Stimulated activated CD8-positive, alpha-beta memory T cell treated with anti-CD3 and anti-CD28 coated beads, Interleukin-4, amount 100 ng/mL, for 48 hours (primary cell): Measurements from ENCODE around the gene FAM193B.

Experiments
- DNase-seq: peaks from one replicate; pipeline ENCODE4 v3.0.0-alpha.2; 2020

FAM193B gene

GRCh38 chr5:177512736-177513380, 41.5 kb downstream of the FAM193B start:
- DNase-seq: no peak

GRCh38 chr5:177511796-177512675, 42.3 kb downstream of the FAM193B start:
- DNase-seq: no peak

- DNase-seq: no peak
Measured at GRCh38 chr5:177511181-177511580, 43.2 kb downstream of the FAM193B start.

GRCh38 chr5:177510567-177511053, 43.8 kb downstream of the FAM193B start:
- no peak for DNase-seq

- DNase-seq: no peak
Measured at GRCh38 chr5:177509991-177510566, 44.3 kb downstream of the FAM193B start.

GRCh38 chr5:177509381-177509951, 44.9 kb downstream of the FAM193B start, which contains the start of gene DOK3:
TSS of gene DOK3 (minus strand) at chr5:177509826. CDS start at chr5:177509540, 286 bp downstream.
- DNase-seq: no peak

- DNase-seq: no peak
Measured at GRCh38 chr5:177508837-177509236, 45.5 kb downstream of the FAM193B start.

GRCh38 chr5:177508221-177508611, 46.1 kb downstream of the FAM193B start:
- DNase-seq: no peak

GRCh38 chr5:177507596-177508220, 46.7 kb downstream of the FAM193B start:
- no peak for DNase-seq

GRCh38 chr5:177507165-177507564, 47.2 kb downstream of the FAM193B start:
- no peak for DNase-seq

GRCh38 chr5:177505075-177505474, 49.3 kb downstream of the FAM193B start:
- DNase-seq: no peak

GRCh38 chr5:177504086-177505056, 50.0 kb downstream of the FAM193B start:
- DNase-seq: no peak

- no peak for DNase-seq
Measured at GRCh38 chr5:177503351-177504085, 50.8 kb downstream of the FAM193B start.

GRCh38 chr5:177502886-177503285, 51.5 kb downstream of the FAM193B start:
- DNase-seq: no peak

GRCh38 chr5:177501874-177502678, 52.3 kb downstream of the FAM193B start:
- DNase-seq: no peak

- peak; percentile 97 for DNase-seq
Measured at GRCh38 chr5:177500685-177501522, 53.5 kb downstream of the FAM193B start.

GRCh38 chr5:177499842-177500241, 54.5 kb downstream of the FAM193B start:
- DNase-seq: no peak

- peak; percentile 51 for DNase-seq
Measured at GRCh38 chr5:177498013-177498787, 56.2 kb downstream of the FAM193B start.
